ENCODE measurements around the gene PLEKHG3. TPM values are rescaled to one million over a fixed set of nuclear protein-coding genes. Genes with fewer than 3 reads are reported as not detected.
A peak's percentile ranks its signal among the peaks of the same experiment; 100 is the strongest.

PLEKHG3 gene
- polyA plus RNA-seq, 12 donors, result 17.7 to 58.0 (median 21.5) TPM; not detected in 1

GRCh38 chr14:64725261-64725815 is 21.1 kb downstream of the PLEKHG3 start:
- no peak for DNase-seq

- DNase-seq, result no peak
Observed at GRCh38 chr14:64725879-64726584, 21.8 kb downstream of the PLEKHG3 start.

DNA sequence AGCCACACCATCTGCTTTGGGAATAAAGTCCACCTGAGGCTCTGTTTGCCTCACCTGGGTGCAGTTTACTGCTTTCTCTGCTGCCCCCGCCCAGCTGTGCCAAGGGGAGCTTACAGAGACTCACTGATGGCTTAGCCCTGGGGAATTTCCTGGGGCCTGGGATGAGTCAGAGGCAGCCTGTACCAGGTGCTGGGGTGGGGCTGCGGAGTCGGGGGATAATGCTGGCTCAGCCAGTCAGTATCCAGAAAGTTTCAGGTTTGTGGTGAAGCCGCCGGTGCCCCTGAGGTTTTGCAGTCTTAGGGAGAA is 22.3 kb downstream of the PLEKHG3 start:
- no peak for DNase-seq

GRCh38 chr14:64727551-64728071 is 23.4 kb downstream of the PLEKHG3 start:
- no peak for DNase-seq

DNA sequence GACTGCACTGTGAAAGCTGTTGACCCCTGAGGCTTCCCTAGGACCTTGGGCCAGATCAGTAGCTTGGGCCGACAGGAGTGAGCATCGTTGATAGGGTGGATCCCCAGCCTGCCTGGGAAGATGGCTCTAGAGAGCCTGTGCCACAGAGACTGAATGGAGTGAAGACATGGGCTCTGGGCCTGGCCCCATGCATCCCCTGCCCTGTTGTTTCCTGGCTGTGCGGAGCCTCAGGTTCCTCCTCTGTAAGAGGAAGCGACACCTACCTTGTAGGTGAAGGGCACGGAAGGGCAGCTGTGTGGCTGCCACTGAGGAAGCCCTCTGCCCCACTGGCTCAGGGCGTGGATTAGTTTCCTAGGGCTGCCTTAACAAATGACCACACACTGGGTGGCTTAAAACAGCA is 23.9 kb downstream of the PLEKHG3 start:
- no peak for DNase-seq

DNA sequence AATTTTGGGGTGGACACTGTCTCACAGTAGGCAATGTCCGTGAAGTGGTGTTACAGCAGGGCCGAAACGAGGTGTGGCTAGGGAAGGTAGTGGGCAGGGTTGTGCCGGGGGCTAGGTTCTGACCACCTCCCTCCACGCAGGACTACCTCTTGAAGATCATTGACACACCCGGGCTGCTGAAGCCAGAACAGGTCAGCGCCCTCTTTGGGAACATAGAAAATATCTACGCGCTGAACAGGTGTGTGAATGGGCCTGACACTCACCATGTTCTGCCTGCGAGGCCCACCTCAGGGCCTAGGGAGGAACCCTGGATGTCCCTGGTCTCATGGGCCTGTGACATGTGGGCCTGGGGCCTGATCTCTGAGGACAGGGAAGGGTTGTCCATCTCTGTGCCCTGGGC is 24.6 kb downstream of the PLEKHG3 start:
- no peak for DNase-seq

DNA sequence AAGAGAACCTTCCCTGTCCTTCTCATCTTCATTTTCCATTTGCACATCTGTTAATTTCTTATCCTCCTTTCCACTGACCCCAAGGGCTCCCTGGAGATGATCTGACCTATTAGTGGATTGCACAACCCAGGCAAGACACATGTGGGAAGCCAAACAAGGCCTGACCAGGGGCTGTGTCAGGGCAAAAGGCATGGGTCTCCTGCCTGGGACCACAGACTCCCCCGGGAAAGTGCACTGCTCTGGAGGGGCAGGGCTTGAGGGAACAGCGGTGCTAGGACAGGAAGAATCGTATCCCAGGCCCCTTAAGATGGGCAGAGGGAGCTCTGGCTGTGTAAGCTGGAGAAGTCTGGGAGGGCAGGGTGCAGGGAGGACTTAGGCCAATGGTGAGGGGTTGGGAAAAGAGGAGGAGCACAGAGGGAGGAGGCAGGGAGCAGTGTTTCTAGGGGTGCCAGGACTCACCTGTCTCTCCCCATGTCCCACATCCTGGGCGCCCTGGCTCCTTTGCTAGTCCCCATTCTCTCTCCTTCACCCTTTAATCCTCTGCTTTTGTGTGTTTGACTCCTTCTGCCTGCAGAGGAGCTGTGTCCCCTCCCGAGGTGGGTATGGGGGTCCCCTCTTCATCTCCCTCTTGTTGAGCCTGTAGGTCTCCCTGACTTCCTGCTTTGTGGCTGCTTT is 25.3 kb downstream of the PLEKHG3 start:
- DNase-seq, result no peak

DNA sequence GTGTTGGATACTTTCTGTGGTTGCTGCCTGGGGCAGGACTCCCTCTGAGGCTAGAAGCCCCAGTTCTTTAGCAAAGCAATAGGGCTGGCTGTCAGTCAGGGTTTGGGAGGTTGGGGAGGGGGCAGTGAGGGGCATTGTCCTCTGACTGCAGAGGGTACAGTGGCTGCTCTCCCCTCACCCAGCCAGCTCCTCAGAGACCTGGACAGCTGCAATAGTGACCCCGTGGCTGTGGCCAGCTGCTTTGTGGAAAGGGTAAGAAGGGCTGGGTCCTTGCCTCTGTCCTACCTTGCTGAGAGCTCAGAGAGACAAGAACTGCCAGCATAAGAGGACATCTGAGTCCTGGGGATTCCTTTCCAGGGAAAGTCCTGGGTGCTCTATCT is 25.8 kb downstream of the PLEKHG3 start:
- no peak for DNase-seq

GRCh38 chr14:64730681-64731080 is 26.5 kb downstream of the PLEKHG3 start:
- no peak for DNase-seq

GRCh38 chr14:64731141-64731581 is 26.9 kb downstream of the PLEKHG3 start:
- DNase-seq, result no peak

GRCh38 chr14:64732066-64732465 is 27.8 kb downstream of the PLEKHG3 start:
- DNase-seq, result no peak

- DNase-seq, result no peak
Observed at GRCh38 chr14:64732536-64733120, 28.4 kb downstream of the PLEKHG3 start.

- no peak for DNase-seq
Observed at GRCh38 chr14:64733321-64733720, 29.1 kb downstream of the PLEKHG3 start.

GRCh38 chr14:64733899-64734298 is 29.7 kb downstream of the PLEKHG3 start:
- DNase-seq, result no peak

- peak; percentile 51 for DNase-seq
Observed at GRCh38 chr14:64734990-64735389, 30.8 kb downstream of the PLEKHG3 start.

- no peak for DNase-seq
Observed at GRCh38 chr14:64736271-64737169, 32.3 kb downstream of the PLEKHG3 start.

GRCh38 chr14:64737391-64738280 is 33.4 kb downstream of the PLEKHG3 start:
- DNase-seq, result no peak

DNA sequence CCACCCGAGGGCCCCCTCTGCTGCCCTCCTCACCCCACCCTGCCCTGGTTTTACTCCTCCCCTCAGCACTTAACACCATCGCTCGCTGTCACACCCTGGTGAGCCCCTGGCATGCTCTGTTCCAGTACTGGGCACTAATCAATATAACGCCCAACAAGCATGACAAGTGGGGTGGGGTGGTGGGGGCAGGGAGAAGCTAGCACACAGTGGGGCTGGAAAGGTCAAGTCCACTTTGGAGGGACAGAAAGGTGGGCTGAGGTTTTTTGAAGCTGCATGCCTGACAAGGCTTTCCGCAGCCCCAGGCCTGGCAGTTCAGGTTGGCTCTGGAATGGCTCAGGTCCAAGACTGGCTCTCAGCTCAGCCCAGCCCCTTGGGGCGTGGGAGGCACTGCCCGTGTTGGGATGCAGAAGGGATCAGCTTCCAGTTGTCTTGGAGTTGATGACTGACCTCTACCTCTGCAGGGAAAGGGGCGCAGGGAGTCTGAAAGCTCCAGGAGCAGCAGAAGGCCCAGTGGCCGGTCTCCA is 34.1 kb downstream of the PLEKHG3 start:
- DNase-seq, result no peak

GRCh38 chr14:64741200-64741599 is 37.0 kb downstream of the PLEKHG3 start:
- DNase-seq, result no peak

DNA sequence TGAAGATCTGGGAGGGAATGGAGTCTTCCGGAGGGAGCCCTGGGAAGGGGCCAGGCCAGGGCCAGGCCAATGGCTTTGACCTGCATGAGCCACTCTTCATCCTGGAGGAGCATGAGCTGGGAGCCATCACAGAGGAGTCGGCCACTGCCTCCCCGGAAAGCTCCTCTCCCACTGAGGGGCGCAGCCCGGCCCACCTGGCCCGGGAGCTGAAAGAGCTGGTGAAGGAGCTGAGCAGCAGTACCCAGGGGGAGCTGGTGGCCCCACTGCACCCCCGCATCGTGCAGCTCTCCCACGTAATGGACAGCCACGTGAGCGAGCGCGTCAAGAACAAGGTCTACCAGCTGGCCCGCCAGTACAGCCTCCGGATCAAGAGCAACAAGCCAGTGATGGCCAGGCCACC is 37.7 kb downstream of the PLEKHG3 start:
- DNase-seq, result no peak
